ENCODE results near the gene VGLL3.
"Not testable (repeated sequence)": the region's sequence is repeated elsewhere in the genome, so short reads cannot be mapped to it uniquely, and the experiment has no call there.

The VGLL3 gene, protein sequence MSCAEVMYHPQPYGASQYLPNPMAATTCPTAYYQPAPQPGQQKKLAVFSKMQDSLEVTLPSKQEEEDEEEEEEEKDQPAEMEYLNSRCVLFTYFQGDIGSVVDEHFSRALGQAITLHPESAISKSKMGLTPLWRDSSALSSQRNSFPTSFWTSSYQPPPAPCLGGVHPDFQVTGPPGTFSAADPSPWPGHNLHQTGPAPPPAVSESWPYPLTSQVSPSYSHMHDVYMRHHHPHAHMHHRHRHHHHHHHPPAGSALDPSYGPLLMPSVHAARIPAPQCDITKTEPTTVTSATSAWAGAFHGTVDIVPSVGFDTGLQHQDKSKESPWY

GRCh38 chr3:86990734-86991481, at the start of gene VGLL3:
Gene VGLL3, minus strand, starts transcription at chr3:86991149. Its CDS starts 406 bp downstream, at chr3:86990743.
- peak; percentile 87 for DNase-seq

- no peak for DNase-seq
Measured at GRCh38 chr3:87037652-87038051, 46.7 kb upstream of the VGLL3 start.

DNA sequence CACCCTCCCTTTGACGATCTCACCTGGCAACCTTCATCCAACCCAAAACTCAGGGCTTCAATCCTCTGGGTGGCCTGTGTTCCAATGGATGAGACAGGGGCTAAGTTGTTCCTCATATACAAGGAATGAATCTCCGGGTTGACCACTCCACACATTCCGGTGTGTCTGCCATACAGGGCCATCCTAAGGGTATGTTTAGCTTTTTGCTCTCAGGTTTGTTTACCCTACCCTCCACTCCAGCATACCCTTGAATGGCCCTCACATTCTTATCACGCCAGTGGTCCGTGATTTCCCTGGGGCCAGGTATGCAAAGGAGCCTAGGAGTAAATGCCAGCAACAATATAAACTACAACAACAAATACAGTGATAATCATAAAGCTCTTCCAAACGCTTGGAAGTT, 45.7 kb upstream of the VGLL3 start:
- no peak for DNase-seq

GRCh38 chr3:87035339-87035738, 44.4 kb upstream of the VGLL3 start:
- no peak for DNase-seq

DNA sequence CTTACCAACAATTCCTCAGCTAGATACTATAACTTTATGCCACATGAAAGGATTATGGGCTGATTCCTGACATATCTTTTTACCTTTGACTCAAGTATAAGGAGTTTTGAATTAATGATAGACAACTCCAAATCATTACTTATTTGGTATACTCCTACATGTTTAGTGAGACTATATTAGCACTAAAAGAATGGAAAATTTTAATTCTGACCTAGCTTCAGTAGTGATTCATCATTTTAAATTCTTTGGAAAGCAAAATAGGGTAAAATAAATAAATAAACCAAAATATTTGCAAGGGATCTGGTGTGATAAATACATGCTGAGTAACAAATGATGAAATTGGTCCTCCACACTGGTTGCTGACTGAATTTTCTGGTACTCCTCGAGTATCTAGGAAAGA, 42.3 kb upstream of the VGLL3 start:
- no peak for DNase-seq

GRCh38 chr3:87025661-87026645, 35.0 kb upstream of the VGLL3 start:
- no peak for DNase-seq

- not testable (repeated sequence) for DNase-seq
Measured at GRCh38 chr3:87017370-87017769, 26.4 kb upstream of the VGLL3 start.

DNA sequence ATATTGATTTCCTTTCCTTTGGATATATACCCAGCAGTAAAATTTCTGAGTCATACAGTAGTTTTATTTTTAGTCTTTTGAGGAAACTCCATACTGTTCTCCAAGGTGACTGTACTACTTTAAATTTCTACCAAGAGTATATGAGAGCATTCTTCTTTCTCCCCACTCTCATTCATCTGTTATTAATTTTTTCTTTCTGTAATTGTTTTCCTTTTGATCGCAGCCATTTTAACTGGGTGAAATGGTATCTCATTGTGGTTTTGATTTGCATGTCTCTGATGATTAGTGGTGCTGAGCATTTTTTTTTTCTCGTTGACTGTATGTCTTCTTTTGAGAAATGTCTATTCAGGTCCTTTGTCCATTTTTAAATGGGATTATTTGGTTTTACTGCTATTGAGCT, 18.3 kb upstream of the VGLL3 start:
- DNase-seq: peak; percentile 50

- DNase-seq: peak; percentile 48
Measured at GRCh38 chr3:87006844-87007439, 16.0 kb upstream of the VGLL3 start.

GRCh38 chr3:87004883-87005282, 13.9 kb upstream of the VGLL3 start:
- no peak for DNase-seq

DNA sequence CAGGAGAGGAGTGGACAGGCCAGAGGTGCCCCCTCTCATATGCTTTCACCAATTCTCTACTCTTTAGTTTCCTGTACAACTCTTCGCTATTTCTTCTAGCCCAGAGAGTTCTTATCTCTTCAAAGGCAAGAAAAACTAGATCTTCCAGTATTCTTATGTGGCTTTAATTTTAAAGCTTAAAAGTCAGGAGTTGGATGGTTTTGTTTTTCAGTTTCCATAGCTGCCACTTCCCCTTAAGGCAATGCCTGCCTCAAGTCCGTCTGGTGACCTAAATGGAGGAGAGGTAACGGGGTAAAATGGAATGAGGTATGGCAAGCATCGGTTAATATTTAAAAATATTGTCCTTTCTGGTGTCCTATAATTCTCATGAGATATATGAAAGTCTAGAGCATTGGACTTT, 11.4 kb upstream of the VGLL3 start:
- DNase-seq: no peak

DNA sequence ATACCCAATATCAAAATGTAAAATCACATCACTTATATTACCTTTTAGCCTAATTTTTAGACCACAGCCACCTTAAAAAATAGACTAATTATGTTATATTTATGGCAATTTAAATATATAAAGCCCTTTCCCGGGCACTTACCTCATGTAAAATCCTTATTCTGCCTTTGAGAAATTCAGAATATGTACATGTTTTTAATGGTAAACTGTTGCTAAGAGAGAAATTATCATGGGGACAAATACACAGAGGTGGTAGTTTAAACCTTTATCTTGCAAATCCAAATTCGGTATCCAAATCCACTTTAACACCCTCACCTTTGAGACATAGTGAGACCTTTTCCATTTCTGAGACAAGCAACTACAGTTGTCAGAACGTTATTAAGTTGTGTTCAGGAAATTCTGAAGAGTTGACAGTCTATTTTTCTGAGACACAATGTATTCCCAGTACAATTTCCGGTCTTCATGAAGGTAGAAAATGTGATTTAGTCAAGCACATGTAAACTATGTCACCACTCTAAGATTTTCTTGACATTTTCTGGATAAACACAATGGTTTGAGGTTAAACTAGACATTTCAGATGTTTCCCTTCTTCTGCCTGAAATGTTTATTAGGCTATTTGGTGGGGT, 10.6 kb upstream of the VGLL3 start:
- DNase-seq: no peak

- DNase-seq: no peak
Measured at GRCh38 chr3:87000940-87001339, 10.0 kb upstream of the VGLL3 start.

DNA sequence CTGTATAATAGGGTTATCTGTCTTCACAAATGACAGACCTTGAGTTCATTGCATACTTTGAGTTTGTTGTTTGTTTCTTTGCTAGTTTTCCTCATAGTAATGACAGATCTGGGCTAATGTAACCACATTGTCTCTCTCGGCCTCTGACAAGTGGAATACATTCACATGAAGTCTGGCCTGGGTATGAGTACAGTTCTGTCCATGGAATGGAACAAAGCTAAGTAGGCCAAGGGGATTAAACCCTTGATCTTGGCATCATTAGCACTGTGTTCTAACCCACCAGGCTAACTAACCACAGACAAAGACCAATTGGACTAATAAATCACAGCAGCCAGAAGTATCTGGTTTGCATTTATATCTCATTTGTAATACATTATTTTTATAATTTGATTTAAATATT, 7.6 kb upstream of the VGLL3 start:
- DNase-seq: no peak

- peak; percentile 51 for DNase-seq
Measured at GRCh38 chr3:86996261-86996955, 5.5 kb upstream of the VGLL3 start.

GRCh38 chr3:86995537-86995936, 4.6 kb upstream of the VGLL3 start:
- DNase-seq: peak; percentile 86

- DNase-seq: peak; percentile 52
Measured at GRCh38 chr3:86993704-86994103, 2.8 kb upstream of the VGLL3 start.

- peak; percentile 40 for DNase-seq
Measured at GRCh38 chr3:86991840-86992435, 989 bp upstream of the VGLL3 start.

DNA sequence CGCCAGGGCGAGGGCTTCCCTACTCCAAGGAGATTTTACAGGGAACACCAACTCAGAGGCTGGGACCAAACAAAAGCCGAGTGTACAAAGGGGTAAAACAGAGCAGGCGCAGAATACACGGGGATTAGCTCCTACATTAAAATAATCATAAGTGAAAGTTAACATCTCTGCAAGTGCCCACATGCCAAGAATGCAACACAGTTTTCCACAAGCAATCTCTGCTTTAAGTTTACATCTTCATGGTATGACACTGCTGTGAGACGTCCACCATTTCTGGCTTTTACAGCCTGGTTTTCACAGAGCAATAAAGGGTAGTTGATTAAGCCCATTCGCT, 500 bp upstream of the VGLL3 start:
- no peak for DNase-seq

DNA sequence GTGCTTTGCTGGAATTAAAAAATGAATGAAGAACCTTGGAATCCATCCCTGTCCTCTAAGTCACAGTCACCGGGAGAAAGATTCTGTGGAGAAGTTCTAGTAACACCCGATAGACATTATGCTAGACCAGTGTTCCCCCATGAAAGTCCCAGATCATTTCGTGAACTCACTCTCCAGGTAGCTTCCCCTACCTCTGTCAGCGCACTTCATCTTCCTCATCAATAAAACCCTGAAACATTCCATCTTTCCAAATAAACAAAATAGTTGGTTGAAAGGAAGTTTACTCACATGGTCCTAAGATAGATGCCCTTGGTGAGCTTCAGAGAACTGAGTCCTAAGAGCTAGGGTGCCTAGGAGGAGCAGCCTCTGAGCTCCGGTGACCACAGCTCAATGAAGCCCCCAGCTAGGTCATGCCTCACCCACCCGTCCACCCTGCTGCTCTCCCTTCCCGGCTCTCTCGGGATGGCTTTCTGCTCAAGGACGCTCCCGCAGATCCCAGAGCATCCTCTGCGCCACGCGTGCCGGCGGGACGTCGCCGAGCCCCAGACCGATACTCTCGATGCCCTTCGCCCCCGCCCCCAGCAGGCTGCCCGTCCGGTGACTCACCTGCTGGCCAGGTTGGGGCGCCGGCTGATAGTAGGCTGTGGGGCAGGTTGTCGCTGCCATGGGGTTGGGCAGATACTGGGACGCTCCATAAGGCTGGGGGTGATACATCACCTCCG, 776 bp downstream of the VGLL3 start:
- DNase-seq: no peak

- peak; percentile 19 for DNase-seq
Measured at GRCh38 chr3:86989611-86990010, 1.3 kb downstream of the VGLL3 start.
